ENCODE data around the gene CAMTA2. TPM values are rescaled to one million over a fixed set of nuclear protein-coding genes. Genes with fewer than 3 reads are reported as not detected.

CAMTA2 gene
- total and polyA plus RNA-seq, 2 donors (not counting 1 experiment from before 2014, with no cell fraction given), result 12.4 to 18.3 TPM

DNA sequence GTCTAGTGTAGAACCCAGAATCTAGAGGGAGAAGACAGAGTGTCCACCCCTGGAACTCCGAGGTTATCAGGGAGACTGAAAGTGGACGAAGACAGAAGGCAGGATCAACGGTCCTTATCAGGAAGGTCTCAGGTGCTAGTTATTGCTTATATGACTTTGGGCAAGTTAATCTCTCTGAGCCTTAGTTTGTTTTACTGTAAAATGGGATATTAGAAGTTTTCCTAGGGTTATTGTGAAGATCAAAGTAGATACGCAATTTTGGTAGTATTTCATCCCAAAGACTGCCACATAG is 46.2 kb downstream of the CAMTA2 start:
- Histone ChIP-seq H3K9me3 (ENCODE audit: control insufficient read depth, insufficient read depth, low read depth, low read length) (no peaks in the 10 kb centered on the region), H3K4me1 (ENCODE audit: control insufficient read depth, extremely low read depth, insufficient read depth, low read length) (peaks cover 30% of the 10 kb centered on the region), H3K4me2 (ENCODE audit: extremely low read depth, insufficient read depth, low read length) (peak overlapping the region; percentile 95), H3K36me3 (ENCODE audit: control insufficient read depth, insufficient read depth, low read length) (peaks cover 32% of the 10 kb centered on the region), H3K79me2 (ENCODE audit: control insufficient read depth, insufficient read depth, low read length) (peaks cover 74% of the 10 kb centered on the region), H4K20me1 (ENCODE audit: control insufficient read depth, extremely low read depth, insufficient read depth, low read length) (no peaks in the 10 kb centered on the region), H2AFZ (ENCODE audit: low read length) (no peak overlapping the region), H3K27ac (ENCODE audit: insufficient read depth, low read length) (peak overlapping the region; percentile 89), H3K4me3 (replicated peaks in 1 of 4; ENCODE audit: control extremely low read depth in 1 of 4, insufficient read depth in 1 of 4, low read depth in 3 of 4, low read length in 4 of 4) (peak overlapping the region; percentile 77 to 93 (median 83)), H3K27me3 (ENCODE audit: control insufficient read depth, insufficient read depth, low read length) (no peaks in the 10 kb centered on the region), H3K9ac (ENCODE audit: insufficient read depth, low read length) (peak overlapping the region; percentile 45)
- TF ChIP-seq, protein P1, sequence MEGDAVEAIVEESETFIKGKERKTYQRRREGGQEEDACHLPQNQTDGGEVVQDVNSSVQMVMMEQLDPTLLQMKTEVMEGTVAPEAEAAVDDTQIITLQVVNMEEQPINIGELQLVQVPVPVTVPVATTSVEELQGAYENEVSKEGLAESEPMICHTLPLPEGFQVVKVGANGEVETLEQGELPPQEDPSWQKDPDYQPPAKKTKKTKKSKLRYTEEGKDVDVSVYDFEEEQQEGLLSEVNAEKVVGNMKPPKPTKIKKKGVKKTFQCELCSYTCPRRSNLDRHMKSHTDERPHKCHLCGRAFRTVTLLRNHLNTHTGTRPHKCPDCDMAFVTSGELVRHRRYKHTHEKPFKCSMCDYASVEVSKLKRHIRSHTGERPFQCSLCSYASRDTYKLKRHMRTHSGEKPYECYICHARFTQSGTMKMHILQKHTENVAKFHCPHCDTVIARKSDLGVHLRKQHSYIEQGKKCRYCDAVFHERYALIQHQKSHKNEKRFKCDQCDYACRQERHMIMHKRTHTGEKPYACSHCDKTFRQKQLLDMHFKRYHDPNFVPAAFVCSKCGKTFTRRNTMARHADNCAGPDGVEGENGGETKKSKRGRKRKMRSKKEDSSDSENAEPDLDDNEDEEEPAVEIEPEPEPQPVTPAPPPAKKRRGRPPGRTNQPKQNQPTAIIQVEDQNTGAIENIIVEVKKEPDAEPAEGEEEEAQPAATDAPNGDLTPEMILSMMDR (conservative IDR thresholded peaks at IDR 0.05 in 1 of 2, IDR thresholded peaks at IDR 0.05 in 1 of 2; ENCODE audit: low read depth in 1 of 2, low read length in 2 of 2), result no peak
- TF ChIP-seq EZH2 (IDR thresholded peaks at IDR 0.05; ENCODE audit: low read length, missing control alignments), result no peak
- DNase-seq (ENCODE audit: low read depth in 2 of 2), result no peak

DNA sequence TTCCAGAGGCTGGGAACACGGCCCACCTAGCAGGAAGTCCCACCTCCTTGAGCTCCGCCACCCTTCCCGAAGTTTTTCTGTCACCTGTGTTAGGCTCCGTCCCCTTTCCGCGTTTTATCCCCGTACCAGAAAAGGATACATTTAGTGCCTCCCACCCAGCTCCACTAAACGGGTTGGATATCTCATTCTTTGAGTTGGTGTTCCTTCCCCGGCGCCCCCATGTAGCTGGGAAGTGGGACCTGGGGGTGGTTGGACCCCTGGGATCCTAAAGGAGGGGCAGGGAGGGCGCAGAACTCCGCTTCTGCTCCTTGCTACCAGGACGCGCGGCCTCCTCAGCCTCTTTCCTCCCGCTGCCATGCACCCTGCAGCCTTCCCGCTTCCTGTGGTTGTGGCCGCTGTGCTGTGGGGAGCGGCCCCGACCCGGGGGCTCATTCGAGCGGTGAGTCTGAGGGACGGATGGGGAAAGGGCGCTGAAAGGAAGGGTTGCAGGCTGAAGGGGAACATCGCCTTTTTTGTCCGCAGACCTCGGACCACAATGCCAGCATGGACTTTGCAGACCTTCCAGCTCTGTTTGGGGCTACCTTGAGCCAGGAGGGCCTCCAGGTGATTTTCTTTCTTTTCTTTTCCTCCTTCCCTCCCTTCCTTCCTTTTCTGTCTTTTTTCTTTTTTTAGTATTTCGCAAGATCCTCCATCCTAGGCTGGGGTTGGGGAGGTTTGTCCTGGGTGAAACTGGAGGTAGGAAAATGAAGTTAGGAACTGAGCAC is 46.7 kb downstream of the CAMTA2 start:
- peak overlapping the region; percentile 79 for H2AFZ ChIP-seq (ENCODE audit: low read length)
- H3K9ac ChIP-seq (ENCODE audit: insufficient read depth, low read length), result peak overlapping the region; percentile 78
- H3K4me1 ChIP-seq (ENCODE audit: control insufficient read depth, extremely low read depth, insufficient read depth, low read length), result peaks cover 29% of the 10 kb centered on the region
- peaks cover 35% of the 10 kb centered on the region for H3K36me3 ChIP-seq (ENCODE audit: control insufficient read depth, insufficient read depth, low read length)
- H3K4me2 ChIP-seq (ENCODE audit: extremely low read depth, insufficient read depth, low read length), result peak overlapping the region; percentile 95
- TF ChIP-seq EZH2 (IDR thresholded peaks at IDR 0.05; ENCODE audit: low read length, missing control alignments), result no peak
- DNase-seq (ENCODE audit: low read depth in 2 of 2), result no peak
- H3K4me3 ChIP-seq (replicated peaks in 1 of 4; ENCODE audit: control extremely low read depth in 1 of 4, insufficient read depth in 1 of 4, low read depth in 3 of 4, low read length in 4 of 4), result peak overlapping the region; percentile 77 to 93 (median 83)
- no peaks in the 10 kb centered on the region for H4K20me1 ChIP-seq (ENCODE audit: control insufficient read depth, extremely low read depth, insufficient read depth, low read length)
- no peaks in the 10 kb centered on the region for H3K27me3 ChIP-seq (ENCODE audit: control insufficient read depth, insufficient read depth, low read length)
- H3K9me3 ChIP-seq (ENCODE audit: control insufficient read depth, insufficient read depth, low read depth, low read length), result no peaks in the 10 kb centered on the region
- H3K79me2 ChIP-seq (ENCODE audit: control insufficient read depth, insufficient read depth, low read length), result peaks cover 69% of the 10 kb centered on the region
- H3K27ac ChIP-seq (ENCODE audit: insufficient read depth, low read length), result peak overlapping the region; percentile 89

DNA sequence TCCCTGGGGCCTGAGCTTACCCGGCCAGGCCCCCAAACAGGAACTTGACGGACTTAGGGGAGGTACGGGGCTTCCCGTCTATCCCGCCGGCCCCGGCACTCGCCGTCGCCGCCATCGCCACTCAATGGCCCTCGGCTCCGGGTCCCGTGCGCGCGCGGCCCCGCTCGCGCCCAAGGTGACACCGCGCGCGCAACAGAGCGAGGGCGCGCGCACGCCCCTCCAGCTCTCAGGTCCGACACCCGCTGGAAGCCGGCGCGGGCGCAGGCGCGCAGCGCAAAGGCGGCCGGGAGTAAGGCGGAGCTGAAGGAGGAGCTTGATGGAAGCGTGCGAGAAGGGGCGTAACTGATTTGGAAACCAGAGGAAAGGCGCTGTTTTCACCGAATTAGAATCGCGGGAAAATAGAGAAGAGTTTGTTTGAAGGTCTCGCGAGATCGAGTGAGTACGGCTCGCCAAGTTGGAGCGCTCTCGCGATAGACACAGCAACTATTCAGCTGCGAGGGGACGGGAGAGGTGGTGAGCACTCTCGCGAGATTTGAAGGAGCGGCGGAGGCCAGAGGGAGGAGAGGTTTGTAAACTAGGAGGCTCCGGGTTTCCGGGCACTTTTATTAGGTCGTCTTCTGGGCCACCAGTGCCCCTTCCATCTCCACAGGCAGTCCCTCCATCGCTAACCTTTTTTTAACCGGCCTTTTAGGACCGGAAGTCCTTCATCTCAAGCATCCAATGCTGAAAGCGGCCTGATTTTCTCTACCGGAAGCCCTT is 47.5 kb downstream of the CAMTA2 start, which contains the start of the genes RNF167 and SLC25A11:
RNF167 (plus strand) TSS at position 473 of the 759 bp plus-strand sequence. CDS start 642 bp downstream, outside the sequence.
SLC25A11 (minus strand) TSS at position 251 of the 759 bp plus-strand sequence; CDS start at position 115, 136 bp downstream.
- H3K79me2 ChIP-seq (ENCODE audit: control insufficient read depth, insufficient read depth, low read length), result peaks cover 61% of the 10 kb centered on the region
- TF ChIP-seq, protein P1 (conservative IDR thresholded peaks at IDR 0.05 in 1 of 2, IDR thresholded peaks at IDR 0.05 in 1 of 2; ENCODE audit: low read depth in 1 of 2, low read length in 2 of 2), result no peak
- no peak for TF ChIP-seq EZH2 (IDR thresholded peaks at IDR 0.05; ENCODE audit: low read length, missing control alignments)

More for the DNA sequence above, 47.5 kb downstream of the CAMTA2 start, which contains the start of the genes RNF167 and SLC25A11:
- H3K9me3 ChIP-seq (ENCODE audit: control insufficient read depth, insufficient read depth, low read depth, low read length), result no peaks in the 10 kb centered on the region
- peak within 1 kb of the TSS; percentile 78 for H3K9ac ChIP-seq (ENCODE audit: insufficient read depth, low read length)
- peaks cover 34% of the 10 kb centered on the region for H3K36me3 ChIP-seq (ENCODE audit: control insufficient read depth, insufficient read depth, low read length)
- no peaks in the 10 kb centered on the region for H3K27me3 ChIP-seq (ENCODE audit: control insufficient read depth, insufficient read depth, low read length)
- no peaks in the 10 kb centered on the region for H4K20me1 ChIP-seq (ENCODE audit: control insufficient read depth, extremely low read depth, insufficient read depth, low read length)
- DNase-seq (ENCODE audit: low read depth in 2 of 2), result peak; percentile 99 to 100
- H2AFZ ChIP-seq (ENCODE audit: low read length), result peak within 1 kb of the TSS; percentile 79
- peaks cover 25% of the 10 kb centered on the region for H3K4me1 ChIP-seq (ENCODE audit: control insufficient read depth, extremely low read depth, insufficient read depth, low read length)
- H3K4me3 ChIP-seq (replicated peaks in 1 of 4; ENCODE audit: control extremely low read depth in 1 of 4, insufficient read depth in 1 of 4, low read depth in 3 of 4, low read length in 4 of 4), result peak within 1 kb of the TSS; percentile 77 to 93 (median 83)
- H3K4me2 ChIP-seq (ENCODE audit: extremely low read depth, insufficient read depth, low read length), result peak within 1 kb of the TSS; percentile 100
- peak within 1 kb of the TSS; percentile 89 for H3K27ac ChIP-seq (ENCODE audit: insufficient read depth, low read length)

All from fibroblast of lung (primary cell).